HPDE6-E6E7 (cell line): Measurements from ENCODE around the gene DPP10.

ENCODE experiments used
- DNase-seq: peaks from one replicate; pipeline ENCODE4 v3.0.0; 2011; ENCODE audit warnings: missing footprints; ENCODE audit errors: extremely low spot score

DPP10 gene

GRCh38 chr2:115234737-115235136 lies 792.3 kb downstream of the DPP10 start:
- DNase-seq, result no peak

- DNase-seq, result no peak
These were observed 805.6 kb downstream of the DPP10 start for GRCh38 chr2:115248066-115248465.

GRCh38 chr2:115277366-115277765 lies 834.9 kb downstream of the DPP10 start:
- no peak for DNase-seq

- DNase-seq, result no peak
These were observed 843.0 kb downstream of the DPP10 start for GRCh38 chr2:115285416-115285815.

GRCh38 chr2:115290478-115290877 lies 848.0 kb downstream of the DPP10 start:
- DNase-seq, result no peak

GRCh38 chr2:115292742-115293141 lies 850.3 kb downstream of the DPP10 start:
- no peak for DNase-seq

GRCh38 chr2:115294999-115295398 lies 852.6 kb downstream of the DPP10 start:
- DNase-seq, result no peak

GRCh38 chr2:115297056-115297455 lies 854.6 kb downstream of the DPP10 start:
- DNase-seq, result no peak

- DNase-seq, result no peak
These were observed 856.8 kb downstream of the DPP10 start for GRCh38 chr2:115299199-115299598.

GRCh38 chr2:115305712-115306111 lies 863.3 kb downstream of the DPP10 start:
- DNase-seq, result no peak

GRCh38 chr2:115314119-115314518 lies 871.7 kb downstream of the DPP10 start:
- no peak for DNase-seq

GRCh38 chr2:115327061-115327460 lies 884.6 kb downstream of the DPP10 start:
- no peak for DNase-seq

- no peak for DNase-seq
These were observed 917.1 kb downstream of the DPP10 start for GRCh38 chr2:115359550-115359949.

- DNase-seq, result no peak
These were observed 921.7 kb downstream of the DPP10 start for GRCh38 chr2:115364093-115364492.

- no peak for DNase-seq
These were observed 927.0 kb downstream of the DPP10 start for GRCh38 chr2:115369400-115369799.

GRCh38 chr2:115374981-115375380 lies 932.5 kb downstream of the DPP10 start:
- no peak for DNase-seq

GRCh38 chr2:115384399-115384798 lies 942.0 kb downstream of the DPP10 start:
- DNase-seq, result no peak

- DNase-seq, result no peak
These were observed 944.0 kb downstream of the DPP10 start for GRCh38 chr2:115386465-115386864.

- DNase-seq, result no peak
These were observed 946.6 kb downstream of the DPP10 start for GRCh38 chr2:115389024-115389423.

GRCh38 chr2:115389898-115390565 lies 947.6 kb downstream of the DPP10 start:
- no peak for DNase-seq

- DNase-seq, result no peak
These were observed 954.1 kb downstream of the DPP10 start for GRCh38 chr2:115396579-115396978.

- no peak for DNase-seq
These were observed 958.5 kb downstream of the DPP10 start for GRCh38 chr2:115400940-115401339.

GRCh38 chr2:115412501-115412900 lies 970.1 kb downstream of the DPP10 start:
- no peak for DNase-seq

- no peak for DNase-seq
These were observed 971.4 kb downstream of the DPP10 start for GRCh38 chr2:115413791-115414190.
